Renal pelvis (tissue), 4 donors: ENCODE results near the gene NBPF3. TPM values are rescaled to one million over a fixed set of nuclear protein-coding genes. Genes with fewer than 3 reads are reported as not detected.
"Not testable (repeated sequence)": the region's sequence is repeated elsewhere in the genome, so short reads cannot be mapped to it uniquely, and the experiment has no call there.

Experiments used
- DNase-seq: peaks from one replicate; pipeline ENCODE4 v3.0.0-alpha.2; 2013
- polyA plus RNA-seq, 3 donors: library from polyadenylated mRNA; unstranded; fragments of 120-200 nt; gene quantifications; one replicate each; pipeline ENCODE4 v1.2.1, GENCODE V29; 2013; ENCODE audit not compliant: insufficient read length in 3 of 3

Gene NBPF3
- polyA plus RNA-seq, 3 donors: 11.5 to 27.0 (median 21.7) TPM

DNA sequence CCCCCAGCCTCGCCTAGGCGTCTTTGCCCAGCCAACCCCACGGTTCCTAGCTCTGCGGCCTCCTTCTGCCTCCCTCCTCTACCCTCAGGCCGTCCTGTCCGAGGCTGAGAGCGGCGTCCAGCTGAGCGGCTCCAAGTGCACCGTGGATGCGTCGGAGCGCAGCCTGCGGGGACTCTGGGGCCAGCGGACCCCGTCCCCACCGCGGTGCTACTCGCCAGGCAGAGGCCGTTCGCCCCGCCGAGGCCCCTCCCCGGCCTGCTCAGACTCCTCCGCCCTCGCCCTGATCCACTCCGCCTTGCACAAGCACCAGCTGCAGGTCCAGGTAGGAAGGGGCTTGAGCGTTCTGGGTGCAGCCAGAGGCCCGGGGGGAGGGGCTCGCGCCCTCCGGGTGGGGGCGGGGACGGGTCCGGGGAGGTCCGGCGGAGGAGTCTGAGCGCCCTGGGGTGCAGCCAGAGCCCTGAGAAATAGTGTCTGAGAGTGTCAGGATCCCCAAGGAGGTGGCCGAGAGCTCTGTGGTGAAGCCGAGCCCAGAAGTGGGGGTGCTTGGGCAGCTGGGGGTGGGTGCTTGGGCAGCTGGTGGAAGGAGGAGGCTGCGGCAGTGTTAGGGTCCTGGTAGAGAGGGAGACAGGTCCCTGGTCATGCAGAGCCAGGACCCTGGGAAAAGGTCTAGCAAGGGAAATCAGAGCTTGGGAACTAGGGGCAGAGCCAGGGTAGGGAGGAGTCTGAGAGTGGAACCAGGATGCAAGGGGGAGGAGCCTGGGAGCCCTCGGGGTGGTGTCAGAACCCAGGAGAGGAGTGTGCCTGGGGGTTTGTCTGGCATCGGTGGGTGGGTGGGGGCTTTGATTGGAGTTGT, 3.2 kb upstream of the NBPF3 start:
- DNase-seq: no peak

DNA sequence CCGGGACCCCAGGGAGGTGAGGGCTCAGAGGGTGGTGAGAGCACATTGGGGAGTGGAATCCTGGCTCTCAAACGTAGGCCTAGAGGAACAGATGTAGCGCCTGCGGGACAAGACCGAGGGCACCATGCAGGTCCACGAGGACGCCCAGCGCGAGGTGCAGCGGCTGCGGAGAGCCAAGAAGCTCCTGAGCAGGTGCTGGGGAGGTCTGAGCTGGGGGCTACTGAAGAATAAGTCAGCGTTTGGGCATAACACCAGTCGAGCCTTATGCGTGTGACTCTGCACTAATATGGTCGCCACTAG, 2.6 kb upstream of the NBPF3 start:
- DNase-seq: no peak

DNA sequence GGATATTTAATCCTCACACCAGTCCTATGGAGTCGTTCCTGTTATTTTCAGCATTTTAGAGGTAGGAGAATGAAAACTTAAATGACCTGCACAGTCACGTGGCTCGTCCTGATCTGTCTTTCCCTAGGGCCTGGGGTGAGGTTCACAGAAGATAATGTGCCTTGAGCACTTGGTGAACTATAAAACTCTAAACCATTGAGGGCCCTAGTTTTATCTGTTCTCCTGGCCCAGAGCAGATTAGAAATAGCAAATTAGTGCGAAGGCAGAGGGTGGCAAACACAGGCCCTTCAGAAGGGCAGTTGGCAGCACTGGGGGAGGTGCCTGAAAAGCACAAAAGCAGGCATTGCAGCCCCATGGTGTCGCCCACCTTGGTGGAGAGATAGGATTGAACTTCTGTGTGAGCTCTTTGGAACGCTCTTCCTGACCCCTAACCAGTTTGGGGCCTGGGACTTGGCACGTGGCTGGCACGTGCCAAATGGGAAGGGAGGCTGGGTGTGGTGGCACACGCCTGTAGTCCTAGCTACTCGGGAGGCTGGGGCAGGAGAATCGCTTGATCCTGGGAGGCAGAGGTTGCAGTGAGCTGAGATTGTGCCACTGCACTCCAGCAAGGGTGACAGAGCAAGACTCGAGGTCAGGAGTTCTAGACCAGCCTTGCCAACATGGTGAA, 1.2 kb upstream of the NBPF3 start:
- DNase-seq: not testable (repeated sequence)

DNA sequence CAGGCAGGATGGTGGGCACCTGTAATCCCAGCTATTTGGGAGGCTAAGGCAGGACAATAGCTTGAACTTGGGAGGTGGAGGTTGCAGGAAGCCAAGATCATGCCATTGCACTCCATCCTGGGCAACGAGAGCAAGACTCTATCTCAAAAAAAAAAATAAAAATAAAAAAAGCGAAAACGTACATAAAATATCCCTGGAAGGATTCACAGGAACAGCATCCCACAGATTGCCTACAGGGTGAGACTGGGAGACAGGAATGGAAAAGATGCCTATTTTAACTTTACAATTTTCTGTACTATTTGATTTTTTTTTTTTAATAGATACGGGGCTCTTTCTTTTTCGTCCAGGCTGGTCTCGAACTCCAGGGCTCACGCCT, 604 bp upstream of the NBPF3 start:
- no peak for DNase-seq

DNA sequence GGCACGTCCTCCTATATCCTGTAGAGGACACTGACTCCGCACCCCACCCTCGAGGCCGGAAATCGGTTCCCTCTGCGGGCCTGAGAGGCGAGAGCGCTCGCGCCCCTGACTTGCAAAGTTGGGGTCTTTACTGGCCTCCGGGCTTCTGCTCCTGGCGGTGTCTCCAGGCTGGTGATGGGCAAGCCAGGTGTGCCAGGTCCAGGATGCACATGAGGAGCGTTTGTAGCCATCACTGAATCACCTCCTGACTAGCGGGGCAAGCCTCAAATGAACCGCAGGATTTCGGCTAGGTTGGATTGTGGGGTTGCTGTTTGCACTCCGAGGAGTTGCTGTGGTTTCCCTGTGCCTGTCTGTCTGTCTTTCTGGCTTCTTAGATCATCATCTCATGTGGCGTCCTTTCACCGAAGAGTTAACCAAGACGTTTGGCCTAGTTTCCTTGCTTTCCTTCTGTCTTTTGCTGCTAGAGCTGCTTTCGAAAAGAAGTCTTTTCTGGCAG, 741 bp downstream of the NBPF3 start:
- DNase-seq: not testable (repeated sequence)

DNA sequence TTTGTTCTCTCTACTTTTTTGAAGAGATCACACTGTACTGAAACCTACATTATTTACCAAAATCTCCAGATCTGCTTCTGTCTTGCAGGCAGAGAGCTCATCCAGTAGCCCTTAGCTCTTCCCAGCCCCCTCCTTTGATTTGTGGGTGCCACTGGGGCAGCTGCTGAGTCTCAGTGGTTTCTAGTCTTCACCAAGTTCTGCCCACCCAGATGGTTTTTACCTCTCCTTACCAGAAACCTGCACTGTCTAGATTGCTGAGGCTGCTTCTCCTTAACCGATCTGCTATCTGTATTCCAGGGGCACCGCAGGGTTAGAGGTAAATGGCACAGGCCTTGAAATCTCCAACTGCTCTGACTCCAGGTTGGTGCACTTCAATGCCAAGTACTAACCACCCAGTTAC, 6.7 kb downstream of the NBPF3 start:
- not testable (repeated sequence) for DNase-seq

DNA sequence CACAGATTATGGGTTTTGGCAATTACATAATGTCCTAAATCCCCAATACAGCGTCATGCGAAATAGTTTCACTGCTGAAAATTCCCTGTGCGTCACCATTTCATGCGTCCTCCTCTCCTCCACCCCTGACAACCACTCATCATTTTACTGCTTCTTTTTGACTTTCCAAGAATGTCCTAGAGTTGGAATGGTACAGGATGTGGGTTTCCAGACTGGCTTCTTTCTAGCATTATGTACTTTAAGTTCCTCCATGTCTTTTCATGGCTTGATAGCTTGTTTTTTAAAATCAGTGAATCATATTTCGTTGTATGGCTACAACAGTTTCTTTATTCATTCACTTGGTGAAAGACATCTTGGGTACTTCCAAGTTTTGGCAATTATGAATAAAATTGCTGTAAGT, 7.4 kb downstream of the NBPF3 start:
- DNase-seq: no peak

DNA sequence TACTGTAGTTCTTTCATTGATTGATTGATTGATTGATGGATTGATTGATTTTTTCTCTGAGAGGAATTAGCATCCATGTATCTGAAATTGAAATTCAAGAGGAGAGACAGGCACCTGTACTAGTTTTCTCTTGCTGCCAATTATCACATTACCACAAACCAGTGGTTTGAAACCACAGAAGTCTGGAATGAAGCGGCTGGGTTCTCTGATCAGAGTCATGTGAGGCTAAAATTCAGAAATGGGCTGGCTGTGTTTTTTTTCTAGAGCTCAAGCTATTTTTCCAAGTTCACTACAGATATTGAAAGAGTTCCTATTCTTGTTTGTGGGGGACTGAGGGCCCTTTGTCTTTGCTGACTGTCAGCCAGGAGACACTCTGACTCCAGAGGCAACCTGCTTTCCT, 10.0 kb downstream of the NBPF3 start:
- no peak for DNase-seq

DNA sequence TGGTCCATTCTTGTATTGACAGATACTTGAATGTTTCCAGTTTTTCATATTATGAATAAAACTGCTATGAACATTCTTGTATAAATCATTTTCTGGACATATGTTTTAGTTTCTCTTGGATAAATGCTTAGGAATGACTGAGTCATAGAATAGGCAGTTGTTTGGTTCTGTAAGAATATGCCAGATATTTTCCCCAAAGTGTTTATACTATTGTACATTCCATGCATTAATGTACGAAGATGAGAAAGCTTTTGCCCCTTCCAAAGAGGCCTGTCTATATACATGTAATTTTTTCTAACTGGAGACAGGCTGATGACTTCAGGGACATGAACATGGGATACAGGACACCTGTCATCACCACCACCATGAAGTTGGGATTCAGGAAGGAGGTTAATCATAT, 11.3 kb downstream of the NBPF3 start:
- no peak for DNase-seq

DNA sequence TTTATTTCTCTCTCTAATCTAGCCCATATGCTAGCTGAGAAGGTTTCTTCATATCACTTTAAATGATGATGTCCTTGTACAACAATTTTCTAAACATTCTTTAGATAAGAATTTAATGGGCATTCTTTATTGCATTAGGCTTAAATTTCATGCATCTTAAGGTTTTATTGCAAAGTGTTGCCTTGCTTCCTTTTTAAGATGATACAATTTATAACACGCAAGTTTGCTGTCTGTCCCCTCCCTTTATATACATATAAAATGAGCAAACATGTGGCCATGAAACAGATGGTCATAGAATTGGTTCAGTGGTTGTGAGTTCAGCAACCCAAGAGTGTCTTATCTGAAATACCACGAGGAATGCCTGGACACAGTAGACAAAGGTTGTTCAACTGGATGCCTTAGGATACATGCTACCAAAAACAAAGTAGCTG, 12.1 kb downstream of the NBPF3 start:
- DNase-seq: no peak

DNA sequence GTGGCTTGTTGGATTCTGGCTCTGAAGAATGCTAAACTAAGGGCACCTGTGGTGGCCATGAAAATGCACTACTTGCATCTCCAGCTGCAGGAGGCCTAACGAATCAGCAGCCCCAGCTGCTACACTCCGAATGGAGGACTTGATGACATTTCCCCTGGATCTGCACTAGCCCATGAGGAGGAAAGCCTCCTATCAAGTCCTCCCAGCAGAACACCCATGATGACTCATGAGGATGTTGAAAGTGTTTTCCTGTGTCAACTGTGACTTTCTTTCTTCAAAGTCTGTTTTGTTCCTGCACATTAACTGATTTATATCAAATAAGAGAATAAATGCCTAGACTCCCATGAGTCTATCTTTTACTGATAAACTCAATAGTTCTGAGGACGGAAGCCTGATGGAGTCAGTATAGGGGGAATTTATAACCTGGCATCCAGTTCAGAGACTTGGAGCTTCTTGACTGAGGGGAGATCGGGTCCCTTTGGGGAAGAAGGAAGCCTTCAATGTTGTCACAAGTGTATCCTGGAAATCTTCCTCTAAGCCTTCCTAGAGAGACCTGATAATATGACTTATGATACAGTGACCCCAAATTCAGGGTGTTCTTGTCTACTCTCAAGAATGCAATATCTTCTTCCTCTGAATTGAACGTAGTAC, 14.2 kb downstream of the NBPF3 start:
- not testable (repeated sequence) for DNase-seq

DNA sequence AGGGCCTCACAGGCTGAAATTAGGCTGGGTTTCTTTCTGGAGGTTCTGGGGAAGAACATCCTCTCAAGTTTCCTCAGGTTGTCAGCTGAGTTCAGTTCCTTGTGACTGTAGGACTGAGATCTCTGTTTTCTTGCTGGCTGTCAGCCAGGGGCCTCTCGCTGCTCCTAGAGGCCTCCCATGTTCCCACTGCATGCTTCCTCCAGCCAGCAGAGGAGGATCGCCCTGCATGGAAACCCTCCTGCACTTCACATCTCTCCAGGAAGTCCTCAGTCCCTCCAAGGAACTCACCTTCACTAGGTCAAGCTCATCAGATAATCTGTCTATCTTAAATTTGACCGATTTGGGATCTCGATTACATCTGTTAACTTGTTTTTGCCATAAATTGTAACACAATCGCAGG, 15.0 kb downstream of the NBPF3 start:
- DNase-seq: not testable (repeated sequence)

DNA sequence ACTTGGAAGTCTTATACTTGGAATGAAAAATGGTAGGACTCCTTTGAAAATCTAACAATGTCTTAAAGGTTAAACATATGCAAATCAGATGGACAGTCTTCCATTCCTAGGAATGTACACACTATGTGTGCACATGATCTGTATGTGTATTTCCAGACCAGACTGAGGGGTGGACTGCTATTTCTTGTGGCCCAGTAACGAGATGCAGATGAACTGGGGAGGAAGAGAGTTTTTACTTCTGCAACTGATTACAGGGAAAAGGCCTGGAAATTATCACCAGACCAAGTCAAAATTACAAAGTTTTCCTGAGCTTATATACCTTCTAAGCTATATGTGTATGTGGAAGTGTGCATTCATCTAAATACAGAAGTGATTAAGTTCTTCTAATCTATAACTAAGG, 17.7 kb downstream of the NBPF3 start:
- no peak for DNase-seq

DNA sequence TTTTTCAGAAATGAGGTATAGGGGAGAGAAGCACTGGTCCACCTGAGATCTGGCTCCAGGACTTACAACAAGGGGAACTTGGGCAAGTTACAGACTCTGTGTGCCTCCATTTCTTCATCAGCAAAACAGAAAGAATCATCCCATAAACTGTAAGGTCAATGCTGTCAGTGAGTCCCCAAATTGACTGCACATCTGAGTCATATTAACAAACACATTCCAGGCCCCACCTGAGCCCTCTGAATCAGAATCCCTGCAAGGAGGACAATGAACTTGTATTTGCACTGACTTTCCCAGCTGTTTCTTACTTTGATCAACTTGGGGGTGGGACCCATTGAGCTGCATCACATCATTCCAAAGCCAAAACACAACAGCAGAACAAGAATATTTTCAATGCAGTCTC, 25.2 kb downstream of the NBPF3 start:
- not testable (repeated sequence) for DNase-seq

DNA sequence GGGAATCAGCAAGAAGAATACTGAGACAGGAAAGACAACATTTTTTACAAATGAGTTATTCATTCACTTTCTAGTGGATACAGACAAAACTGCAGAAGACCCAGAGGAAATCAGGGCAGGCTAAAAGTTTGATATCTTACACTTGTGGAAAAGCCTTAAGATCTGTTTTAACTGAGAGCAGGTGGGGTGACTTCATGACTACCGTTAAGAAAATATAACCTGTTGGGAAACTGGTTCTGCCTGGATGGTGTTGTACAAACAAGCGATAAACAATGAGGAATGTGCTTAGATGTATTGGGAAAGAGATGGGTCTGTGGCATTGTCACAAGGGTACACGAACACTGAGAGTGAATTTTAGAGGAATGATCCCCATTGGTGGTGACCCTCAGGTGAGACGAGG, 28.0 kb downstream of the NBPF3 start:
- not testable (repeated sequence) for DNase-seq

DNA sequence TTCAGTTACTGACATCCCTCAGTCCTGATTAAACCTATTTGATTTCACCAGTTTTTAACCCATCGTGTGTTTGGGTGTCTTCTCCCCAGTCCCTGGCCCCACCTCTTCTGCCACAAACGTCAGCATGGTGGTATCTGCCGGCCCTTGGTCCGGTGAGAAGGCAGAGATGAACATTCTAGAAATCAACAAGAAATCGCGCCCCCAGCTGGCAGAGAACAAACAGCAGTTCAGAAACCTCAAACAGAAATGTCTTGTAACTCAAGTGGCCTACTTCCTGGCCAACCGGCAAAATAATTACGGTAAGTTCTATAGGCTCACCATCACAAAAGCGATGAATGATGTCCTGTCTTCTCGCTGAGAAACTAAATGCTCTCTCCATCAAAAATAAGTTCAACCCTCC, 28.7 kb downstream of the NBPF3 start:
- no peak for DNase-seq

DNA sequence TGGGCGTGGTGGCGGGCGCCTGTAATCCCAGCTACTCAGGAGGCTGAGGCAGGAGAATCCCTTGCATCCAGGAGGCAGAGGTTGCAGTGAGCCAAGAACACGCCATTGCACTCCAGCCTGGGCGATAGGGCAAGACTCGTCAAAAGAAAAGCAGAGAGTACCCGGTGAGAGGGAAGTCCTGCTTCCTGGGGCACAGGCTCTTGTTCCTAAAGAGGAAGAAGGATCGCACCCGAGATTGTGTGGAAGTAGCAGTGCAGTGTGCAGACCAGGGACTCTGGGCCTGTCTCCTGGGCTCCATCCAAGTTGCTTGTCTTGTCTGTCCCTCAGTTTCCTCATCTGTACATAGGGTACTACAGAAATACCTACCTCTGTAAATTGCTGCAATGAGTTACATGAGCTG, 29.6 kb downstream of the NBPF3 start:
- no peak for DNase-seq

DNA sequence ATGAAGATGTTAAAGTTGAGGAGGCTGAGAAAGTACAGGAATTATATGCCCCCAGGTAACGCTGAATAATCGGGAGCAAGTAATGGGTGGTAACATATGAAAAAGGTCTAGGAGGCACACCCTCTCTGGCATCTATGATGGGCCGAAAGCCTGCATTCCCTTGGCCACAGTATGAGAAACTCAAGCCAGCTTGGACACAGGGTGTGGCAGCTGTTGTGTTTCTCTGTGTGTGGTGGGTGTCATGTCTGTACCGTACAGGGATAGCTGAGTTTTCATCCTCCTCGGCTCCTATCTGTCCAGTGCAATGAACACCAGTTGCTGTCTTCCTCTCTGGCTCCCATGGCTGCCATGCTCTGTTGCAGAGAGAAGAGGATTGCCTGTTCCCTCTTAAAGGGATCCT, 32.9 kb downstream of the NBPF3 start:
- no peak for DNase-seq

DNA sequence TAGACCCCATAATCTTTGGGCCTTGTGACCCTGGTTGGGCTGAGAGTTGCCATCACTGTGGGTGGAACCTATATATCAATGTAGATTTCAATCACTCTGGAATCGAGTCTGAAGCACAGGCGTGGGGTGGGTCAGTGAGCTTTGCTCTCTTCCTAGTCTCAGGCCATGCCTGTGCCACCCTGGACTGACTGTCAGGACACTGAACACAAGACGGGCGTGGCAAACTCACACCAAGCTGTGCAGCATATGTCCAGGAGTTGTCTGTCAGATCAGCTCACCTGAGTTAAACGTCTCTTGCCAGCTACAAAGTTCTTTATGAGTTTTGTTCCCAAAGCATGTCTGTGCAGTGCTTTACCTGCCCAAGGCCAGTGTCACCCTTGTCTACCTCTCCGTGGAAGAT, 38.4 kb downstream of the NBPF3 start:
- no peak for DNase-seq

DNA sequence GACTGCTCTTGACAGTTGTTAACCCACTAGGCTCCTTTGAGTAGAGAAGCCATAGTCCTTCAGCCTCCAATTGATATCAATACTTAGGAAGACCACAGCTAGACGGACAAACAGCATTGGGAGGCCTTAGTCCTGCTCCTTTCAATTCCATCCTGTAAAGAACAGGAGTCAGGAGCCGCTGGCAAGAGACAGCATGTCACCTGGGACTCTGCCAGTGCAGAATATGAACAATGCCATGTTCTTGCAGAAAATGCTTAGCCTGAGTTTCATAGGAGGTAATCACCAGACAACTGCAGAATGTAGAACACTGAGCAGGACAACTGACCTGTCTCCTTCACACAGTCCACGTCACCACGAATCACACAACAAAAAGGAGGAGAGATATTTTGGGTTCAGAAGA, 43.9 kb downstream of the NBPF3 start:
- not testable (repeated sequence) for DNase-seq

DNA sequence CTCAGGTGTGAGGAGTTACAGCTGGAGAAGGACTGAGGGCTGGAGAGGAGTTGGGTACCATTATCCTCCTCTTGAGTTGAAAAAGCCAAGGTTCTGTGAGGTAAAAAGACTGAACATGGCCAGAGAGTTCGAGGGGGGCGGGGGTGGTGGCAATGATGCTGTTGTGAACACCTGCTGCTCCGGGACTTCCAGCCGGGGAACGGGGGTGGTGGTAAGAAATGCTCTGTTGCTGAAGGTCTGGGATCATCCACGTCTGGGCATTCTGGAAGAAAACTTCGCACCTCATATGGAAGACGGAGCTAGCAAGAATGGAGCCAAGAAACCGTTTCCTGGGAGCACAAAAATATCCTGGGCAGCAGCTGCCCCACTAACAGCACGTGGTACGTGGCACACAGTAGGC, 49.2 kb downstream of the NBPF3 start:
- no peak for DNase-seq

DNA sequence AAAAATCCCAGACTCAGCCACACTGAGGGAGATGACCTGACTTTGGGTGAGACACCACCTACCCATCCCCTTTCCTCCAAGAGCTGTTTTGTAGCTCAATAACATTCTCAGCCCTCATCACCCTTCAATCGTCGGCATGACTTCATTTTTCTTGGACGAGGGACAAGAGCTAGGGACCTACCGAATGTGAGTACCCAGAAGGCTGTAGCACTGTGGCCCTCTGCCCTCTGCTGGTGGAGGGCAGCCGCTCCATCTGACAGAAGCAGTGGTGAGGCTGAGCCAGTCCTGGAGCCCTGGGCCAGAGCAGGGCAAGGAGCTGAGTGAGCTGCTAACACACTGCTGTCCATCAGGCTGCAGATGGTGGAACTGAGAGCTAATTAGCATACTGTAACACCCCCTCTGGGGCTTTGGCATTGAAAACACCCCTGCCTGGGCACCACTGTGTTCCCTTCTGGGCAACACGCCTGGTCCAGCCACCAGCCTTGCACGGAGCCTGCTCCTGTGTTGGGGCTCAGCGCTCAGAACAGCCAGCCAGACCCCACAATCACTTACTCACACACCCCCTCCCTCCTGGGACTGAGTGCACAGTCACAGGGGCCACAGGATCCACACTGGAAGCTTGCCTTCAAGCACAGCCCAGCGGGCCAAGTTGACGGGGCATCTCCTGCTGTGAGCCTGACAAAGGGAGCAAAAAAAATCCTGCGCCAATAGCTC, 51.0 kb downstream of the NBPF3 start:
- DNase-seq: no peak
